Mesenteric fat pad (tissue), 1 donor: ENCODE data around the gene MTMR11. TPM values are rescaled to one million over a fixed set of nuclear protein-coding genes. Genes with fewer than 3 reads are reported as not detected.

Experiments used
- total RNA-seq: library from RNA; stranded (reverse); fragmentation: NEBNext Ultra II Directional; extraction: Animal tissue kit (Norgen Biotek cat#: 25700); gene quantifications from one replicate; pipeline ENCODE4 v1.2.1, GENCODE V29; 2021
- donor health status: DM: yes; HTN: yes; CAD: no.

Gene MTMR11
- total RNA-seq, 1 donor from 2014 or later, result 2.2 TPM

Other genes with a start within 250 kb of the MTMR11 start
- gene FCGR1A, start 154.2 kb downstream of the MTMR11 start, total RNA-seq, result 9.3 TPM
- gene BOLA1, start 37.3 kb downstream of the MTMR11 start, total RNA-seq, result 16.1 TPM
- 2.0 TPM for gene SV2A, start 19.0 kb downstream of the MTMR11 start, total RNA-seq
- gene SF3B4, start 9.1 kb downstream of the MTMR11 start, total RNA-seq, result 47.9 TPM
- 36.6 TPM for gene OTUD7B, start 73.8 kb upstream of the MTMR11 start, total RNA-seq
- gene VPS45, start 130.9 kb upstream of the MTMR11 start, total RNA-seq, result 35.5 TPM
- gene PLEKHO1, start 213.0 kb upstream of the MTMR11 start, total RNA-seq, result 33.1 TPM